Hematopoietic multipotent progenitor cell treated with erythropoietin and hydrocortisone succinate and interleukin-3 and kit ligand, for 6 days (in vitro differentiated cells): ENCODE measurements around the gene SLC26A3.

Experiments
- DNase-seq: peaks from one replicate; pipeline ENCODE4 v3.0.0-alpha.2; 2015

Gene SLC26A3

DNA sequence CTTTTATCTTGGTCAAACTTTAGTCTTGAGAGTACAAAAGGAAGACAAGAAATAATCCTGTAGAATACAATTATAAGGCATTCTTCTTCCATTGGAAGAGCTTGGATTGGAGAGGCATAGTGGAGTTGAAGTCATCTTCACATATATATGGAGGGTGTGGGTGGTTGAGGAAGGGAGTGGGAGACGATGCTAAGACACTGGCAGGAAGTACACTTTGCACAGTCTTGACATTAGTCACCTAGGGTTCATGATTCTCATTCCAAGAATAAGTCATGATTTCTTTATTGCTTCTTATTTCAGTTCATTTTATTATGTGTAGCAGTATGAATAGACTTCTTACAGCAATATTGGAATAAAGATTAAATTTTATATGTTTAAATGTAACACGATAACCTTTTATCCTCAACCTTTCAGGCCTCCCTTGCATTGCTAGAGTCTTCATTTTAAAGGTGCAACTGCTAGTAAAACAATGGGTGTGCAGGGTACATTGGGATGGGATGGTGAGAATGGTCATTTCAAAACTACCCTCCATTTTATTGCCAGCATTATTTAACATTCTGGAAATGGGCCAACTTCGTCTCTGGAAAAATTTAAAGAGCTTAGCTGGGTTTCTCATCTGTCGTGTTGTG is 12.3 kb upstream of the SLC26A3 start:
- DNase-seq: no peak

DNA sequence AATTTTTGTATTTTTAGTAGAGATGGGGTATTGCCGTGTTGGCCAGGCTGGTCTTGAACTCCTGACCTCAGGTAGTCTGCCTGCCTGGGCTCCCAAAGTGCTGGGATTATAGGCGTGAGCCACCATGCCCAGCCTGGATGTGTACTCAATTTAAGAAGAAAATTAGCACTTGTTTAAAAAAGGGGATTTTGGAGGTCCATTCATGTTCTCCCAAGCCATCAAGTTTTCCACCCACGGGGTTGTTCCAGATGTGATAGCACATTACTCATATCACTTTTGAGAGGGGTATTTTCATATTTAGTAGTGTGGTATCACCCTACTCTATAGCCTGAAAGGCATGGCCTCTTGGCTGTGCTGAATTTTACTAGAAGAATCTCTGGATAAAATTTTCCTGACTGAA is 10.5 kb upstream of the SLC26A3 start:
- no peak for DNase-seq

DNA sequence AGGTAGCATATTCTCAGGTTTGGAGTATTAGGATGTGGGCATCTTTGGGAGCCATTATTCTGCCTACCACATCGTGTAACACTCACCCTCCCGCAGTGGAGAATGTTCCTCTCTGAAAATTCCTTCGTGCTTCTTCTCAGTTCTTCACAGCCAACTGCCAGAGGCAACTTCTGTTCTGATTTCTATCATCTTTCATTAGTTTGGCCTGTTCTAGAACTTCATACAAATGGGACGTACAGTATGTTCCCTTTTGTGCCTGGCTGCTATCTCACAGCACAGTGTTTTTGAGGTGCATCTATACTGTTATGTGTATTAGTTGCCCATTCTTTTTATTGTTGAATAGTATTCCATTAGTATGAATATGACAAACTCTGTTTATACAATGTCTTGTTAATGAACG is 8.9 kb upstream of the SLC26A3 start:
- no peak for DNase-seq

DNA sequence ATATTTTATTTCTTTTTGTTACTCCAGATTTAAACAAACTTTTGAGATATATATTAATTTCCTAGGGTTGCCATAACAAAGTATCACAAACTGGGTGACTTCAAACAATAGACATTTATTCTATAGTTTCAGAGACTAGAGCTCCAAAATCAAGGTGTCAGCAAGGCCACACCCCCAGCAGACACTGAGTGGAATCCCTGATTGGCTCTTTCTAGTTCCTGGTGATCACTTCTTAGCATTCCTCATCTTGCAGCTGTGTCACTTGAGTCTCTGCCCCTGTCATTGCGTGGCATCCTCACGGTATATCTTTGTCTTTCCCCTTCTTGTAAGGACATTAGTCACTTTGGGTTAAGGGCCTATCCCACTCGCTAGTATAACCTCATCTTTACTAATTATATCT is 7.6 kb upstream of the SLC26A3 start:
- no peak for DNase-seq

DNA sequence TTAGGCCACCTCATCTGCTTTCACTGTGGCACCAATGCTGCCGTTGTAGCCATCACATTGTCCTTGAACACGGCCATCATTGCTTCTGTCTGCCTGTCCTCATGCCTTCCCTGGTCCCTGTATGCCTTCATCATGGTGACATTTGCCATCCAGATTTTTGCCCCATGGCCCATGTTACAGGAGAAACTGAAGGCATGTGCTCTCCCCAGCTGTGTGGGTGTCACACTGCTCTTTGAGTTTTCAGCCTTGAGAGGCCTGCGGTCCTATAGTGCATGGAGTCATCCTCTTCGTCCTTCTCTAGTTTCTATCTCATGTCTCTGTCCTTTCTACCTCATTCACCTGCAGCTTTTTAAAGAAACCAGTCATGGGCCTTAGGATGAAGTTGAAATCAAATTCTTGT is 6.2 kb upstream of the SLC26A3 start:
- DNase-seq: no peak

DNA sequence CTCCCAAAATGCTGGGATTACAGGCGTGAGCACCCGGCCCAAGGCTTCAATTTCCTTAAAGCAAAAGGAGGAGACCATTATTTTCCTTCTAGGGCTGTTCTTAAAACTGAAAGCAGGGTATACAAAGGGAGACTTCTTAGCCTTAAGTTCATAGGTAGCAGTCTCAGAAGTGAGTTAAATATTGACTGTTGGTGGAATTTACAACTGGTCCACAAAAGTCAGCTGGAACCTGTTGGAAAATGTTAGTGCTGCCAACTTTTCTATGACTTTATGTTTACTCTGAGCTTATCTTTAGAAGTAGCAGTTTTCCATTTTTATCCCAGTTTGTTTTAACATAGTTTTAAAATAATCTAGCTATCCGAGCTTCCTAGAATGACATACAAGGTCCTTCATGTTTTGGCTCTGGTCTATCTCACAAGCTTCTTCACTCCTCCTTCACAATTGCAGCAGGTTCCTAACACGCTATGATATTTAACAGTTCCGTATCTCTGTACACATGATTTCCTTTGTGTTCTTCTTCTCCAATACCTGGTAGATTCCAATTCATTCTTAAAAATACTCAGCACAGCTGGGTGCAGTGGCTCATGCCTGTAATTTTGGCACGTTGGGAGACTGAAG is 3.3 kb downstream of the SLC26A3 start:
- DNase-seq: no peak

DNA sequence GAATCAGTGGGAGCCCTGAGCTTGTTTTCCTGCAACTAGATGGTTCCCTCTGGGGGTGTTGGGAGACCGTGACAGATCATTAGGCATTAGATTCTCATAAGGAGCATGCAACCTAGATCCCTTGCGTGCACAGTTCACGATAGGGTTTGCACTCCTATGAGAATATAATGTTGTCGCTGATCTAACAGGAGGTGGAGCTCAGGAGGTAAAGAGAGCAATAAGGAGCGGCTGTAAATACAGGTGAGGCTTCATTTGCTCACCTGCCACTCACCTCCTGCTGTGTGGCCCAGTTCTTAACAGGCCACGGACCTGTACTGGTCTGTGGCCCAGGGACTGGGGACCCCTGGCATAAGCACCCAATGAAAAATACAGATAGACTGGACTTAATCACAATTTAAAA is 10.7 kb downstream of the SLC26A3 start:
- no peak for DNase-seq

DNA sequence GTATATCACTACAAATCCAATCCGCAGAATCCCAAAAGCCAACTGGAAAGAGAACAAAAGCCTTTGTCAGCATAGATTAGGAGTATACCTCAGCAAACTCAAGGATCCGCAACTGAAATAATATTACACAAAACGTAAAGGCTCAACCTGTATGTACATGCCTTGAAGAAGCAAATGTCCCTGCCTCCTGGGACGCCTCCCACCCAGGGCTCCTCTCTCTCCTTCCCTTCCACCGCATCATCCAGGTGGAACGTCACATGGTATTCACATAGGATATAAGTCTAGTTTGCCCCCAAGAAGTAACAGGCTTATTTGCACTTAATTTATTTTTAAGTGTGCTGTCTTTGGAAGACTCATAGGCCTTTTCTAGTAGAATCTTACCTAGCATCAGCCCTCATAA is 13.4 kb downstream of the SLC26A3 start:
- DNase-seq: no peak

DNA sequence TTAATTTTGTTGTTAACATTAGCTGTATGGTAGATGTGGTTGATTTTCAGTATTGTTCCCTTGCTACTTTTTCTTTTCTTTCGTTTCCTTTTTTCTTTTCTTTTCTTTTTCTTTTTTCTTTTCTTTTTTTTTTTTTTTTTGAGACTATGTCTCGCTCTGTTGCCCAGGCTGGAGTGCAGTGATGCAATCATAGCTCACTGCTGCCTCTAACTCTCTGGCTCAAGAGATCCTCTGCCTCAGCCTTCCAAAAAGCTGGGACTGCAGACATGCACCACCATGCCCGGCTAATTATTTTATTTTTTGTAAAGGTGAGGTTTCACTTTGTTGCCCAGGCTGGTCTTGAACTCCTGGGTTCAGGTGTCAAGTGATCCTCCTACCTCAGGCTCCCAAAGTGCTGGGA is 14.4 kb downstream of the SLC26A3 start:
- no peak for DNase-seq

DNA sequence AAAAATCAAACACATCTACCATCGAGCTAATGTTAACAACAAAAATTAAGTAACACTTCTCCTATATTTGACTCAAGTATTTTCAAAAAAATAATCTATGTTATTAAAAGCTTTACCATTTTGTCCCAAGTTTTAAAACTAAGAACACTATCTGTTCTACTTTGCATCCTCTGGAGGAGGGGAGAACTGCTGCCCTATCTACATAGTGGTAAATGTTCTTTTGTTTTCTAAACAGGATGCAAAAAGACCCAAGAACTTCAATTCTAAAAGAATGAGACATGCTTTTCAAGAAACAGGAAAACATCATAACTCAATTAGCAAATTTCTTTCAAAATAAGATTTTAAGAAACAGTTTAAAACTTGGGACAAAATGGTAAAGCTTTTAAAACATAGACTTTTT is 14.8 kb downstream of the SLC26A3 start:
- no peak for DNase-seq

DNA sequence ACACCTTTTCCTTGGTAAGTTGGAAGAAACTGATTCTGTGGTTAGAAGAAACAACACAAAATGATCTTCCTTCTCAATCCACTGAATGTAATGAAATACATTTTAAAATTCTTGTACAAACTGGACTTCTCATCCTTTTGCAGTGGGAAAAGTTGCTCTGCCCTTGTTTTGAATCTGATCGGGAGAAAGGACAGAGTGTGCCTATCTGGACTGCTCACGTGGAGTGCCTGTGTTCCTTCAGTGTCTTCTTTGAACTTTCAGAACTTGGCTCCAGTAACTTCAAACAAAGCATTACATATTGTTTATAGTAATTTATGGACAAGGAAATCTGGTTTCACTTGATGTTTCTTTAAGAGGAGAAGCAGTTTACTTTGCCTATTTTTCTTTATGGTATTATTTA is 17.1 kb downstream of the SLC26A3 start:
- no peak for DNase-seq

DNA sequence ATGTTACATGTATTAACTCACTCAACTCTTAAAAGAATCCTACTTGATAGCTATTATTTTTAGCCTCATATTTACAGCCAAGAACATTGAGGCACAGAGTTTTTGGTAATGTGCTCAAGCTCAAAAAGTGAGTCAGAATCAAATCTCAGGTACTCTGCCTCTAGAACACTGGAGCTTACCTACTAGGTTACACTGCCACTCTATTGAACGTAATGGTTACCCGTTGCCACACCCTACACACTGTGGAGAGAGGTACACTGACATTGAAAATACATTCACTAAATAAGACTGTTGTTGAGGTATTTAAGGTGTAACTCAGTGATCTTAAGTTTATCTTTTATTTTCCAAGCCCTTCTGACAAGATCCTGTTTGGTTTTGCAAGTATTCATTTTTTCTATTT is 17.9 kb downstream of the SLC26A3 start:
- DNase-seq: no peak

DNA sequence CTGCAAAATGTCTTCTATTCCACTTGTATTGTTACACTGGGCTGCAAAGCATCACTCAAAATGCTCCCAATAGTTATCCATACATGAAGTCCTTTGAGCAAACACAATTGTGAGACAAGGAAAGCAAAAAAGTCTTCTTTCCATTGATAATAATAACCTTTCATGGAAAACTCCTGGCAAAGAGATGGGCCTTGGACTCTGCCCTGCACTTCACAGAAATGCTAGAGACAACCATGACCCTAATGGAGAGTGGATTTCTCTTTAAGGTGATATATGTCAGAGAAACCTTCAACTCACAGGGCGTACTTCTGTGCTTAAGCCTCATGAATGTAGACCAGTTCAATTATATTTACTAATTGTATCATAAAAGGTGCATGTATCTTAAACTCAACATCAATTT is 19.4 kb downstream of the SLC26A3 start:
- no peak for DNase-seq

DNA sequence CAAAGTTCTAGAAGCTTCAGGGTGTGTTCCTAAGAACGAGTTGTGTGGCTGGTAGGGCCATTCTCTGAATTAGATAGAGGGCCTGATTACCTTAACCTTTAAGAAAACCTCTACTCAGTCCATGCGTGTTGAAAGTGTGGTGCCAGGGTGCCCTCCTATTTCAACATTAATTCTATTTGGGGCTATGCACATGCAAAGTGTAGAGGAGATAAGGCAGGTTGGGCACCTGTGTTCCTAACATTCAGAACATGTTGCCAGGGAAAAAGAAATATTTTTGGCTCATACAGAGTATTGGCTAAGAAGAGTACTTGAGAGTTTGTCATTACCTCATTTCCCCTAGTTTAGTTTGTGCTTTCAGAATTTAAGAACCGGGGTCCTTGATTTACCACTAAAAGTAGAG is 20.6 kb downstream of the SLC26A3 start:
- DNase-seq: no peak

DNA sequence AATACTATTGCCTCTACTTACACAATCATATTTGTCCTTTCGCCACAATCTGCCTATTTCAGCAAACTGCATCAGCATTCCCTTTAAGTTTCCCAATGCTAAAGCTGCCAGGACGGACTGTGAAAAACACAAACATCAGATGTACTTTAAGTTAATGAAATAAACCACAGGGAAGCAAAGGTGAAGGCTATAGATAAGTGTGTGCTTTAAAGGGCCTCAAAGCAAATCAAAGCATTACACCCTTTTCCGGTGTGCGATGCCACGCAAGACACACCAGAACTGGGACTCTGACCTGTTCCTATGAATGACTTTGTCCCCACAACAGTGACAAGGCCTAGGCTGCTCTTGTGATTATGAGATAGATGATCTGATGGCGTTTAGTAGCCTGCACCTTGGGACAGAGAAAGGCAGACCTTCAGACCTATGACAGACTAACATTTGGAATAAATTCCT is 23.4 kb downstream of the SLC26A3 start:
- peak; percentile 49 for DNase-seq

DNA sequence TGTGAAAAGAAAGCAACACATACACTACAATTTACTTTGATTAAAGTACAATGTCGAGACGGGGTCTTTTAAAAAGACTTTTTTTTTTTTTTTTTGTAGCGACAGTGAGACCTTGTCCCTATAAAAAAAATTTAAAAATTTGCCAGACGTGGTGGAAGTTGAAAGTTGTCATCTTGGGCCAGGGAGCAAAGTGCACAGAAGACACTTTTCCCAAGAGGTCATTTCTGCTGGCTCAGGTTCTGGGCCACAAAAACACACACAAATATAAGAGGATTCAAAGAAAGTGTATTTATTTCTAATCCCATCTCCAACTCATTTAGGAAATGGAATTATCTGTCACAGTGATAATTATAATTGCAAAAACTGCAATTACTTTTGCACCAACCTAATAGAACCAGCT is 24.7 kb downstream of the SLC26A3 start:
- DNase-seq: no peak

DNA sequence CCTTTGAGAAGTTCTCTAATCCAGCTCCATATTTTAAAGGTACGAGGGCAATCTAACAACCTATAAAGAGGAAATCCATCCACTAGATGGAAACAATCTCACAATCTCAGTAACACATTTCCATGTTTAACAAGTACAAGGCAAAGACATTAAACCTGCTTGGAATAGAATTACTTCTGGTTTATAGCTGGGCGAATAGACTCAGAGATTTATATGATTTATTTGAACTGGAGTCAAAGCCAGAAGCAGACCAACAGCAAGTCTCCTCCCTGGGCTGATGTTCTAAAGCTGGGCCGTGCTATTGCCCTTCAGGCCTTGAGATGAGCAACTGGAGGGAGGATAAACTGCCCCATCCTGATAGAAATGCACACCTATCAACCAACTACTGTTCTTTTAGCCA is 25.3 kb downstream of the SLC26A3 start:
- DNase-seq: no peak

DNA sequence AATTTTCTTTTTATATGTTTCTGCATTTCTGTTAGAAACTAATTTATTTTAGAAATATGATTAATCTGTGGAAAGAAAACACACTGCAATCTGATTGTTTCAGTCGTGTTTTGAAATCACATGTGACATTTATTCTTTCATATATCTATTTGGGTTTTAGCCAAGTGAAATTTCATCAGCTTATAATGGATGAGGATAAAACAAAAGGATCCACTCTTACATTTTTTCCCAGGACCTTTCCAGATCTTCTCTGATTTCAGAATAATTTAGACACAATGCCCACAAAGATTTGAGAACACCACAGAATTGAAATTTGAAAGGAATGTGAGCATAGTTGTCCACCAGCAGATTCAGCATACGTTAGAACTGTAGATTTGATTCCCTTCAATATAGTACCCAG is 30.0 kb downstream of the SLC26A3 start:
- DNase-seq: no peak

DNA sequence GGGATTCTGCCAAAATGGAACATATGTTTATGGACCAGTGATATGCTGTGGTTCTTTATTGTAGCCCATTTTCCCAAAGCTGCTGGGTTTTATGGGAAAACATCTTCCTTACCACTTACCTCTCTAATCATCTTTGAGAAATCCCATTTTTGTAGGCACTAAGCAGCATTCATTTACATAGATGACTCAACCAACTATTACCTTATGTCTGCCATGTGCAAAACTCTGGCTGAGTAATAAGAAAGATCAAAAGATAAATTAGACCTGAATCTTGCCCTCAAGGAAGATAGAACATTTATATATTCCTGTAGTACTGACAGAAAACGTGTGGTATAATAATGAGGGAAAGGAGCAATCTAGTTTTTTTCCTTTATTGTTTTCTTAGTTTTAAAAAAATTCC is 34.8 kb downstream of the SLC26A3 start:
- no peak for DNase-seq

DNA sequence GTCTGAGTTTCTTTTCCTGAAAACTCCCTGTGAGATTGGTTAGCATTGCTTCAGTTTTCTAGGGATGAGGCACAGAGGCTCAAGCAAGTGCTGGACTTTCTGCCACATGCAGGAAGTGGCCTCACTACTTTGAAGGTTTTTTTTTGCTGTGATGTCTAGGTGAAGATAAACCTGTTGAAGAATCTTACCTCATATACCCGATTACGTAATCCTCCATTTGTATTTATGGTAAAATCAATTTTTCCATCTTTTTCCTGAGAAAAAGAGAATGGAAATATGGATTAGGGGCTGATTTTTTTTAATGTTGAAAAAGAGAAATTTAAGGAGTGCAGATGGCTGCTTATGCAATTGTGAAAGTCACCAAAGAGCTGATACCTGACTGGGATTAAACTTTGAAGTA is 35.6 kb downstream of the SLC26A3 start:
- no peak for DNase-seq

DNA sequence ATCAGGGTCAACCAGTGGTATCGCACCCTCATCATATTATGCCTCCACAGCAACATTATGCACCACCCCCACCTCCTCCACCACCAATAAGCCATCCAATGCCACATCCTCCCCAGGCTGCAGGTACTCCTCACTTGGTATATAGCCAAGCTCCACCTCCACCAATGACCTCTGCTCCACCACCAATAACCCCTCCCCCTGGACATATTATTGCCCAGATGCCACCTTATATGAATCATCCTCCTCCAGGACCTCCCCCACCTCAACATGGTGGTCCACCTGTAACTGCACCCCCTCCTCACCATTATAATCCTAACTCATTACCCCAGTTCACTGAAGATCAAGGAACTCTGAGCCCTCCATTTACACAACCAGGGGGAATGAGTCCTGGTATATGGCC is 44.4 kb downstream of the SLC26A3 start:
- DNase-seq: no peak

DNA sequence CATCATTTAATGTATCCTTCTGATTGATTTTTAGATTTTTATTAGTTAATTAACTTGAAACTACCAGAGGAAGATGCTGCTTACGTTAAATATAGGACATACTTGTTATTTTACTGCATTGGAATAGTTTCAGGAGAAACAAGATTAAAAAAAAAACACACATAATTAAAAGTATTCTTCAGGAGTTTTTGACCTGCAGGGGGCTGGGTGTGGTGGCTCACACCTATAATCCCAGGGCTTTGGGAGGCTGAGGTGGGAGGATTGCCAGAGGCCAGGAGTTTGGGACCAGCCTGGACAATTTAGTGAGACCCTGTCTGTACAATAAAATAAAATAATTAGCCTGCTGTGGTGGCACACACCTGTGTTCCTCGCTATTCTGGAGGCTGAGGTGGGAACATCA is 48.4 kb downstream of the SLC26A3 start:
- no peak for DNase-seq

DNA sequence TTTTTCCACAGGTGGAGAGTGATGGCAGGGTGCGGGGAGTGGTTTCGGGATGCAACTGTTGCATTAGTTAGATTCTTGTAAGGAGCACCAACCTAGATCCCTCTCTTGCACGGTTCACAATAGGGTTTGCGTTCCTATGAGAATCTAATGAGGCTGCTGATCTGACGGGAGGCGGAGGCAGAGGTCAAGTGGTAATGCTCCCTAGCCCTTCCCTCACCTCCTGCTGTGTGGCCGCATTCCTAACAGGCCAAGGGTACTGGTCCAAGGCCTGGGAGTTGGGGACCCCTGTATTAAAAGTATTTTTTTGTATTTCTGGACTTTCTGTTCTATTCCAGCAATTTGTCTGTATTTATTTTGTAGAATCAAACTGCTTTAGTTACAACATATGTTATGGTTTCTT is 51.9 kb downstream of the SLC26A3 start:
- DNase-seq: no peak

DNA sequence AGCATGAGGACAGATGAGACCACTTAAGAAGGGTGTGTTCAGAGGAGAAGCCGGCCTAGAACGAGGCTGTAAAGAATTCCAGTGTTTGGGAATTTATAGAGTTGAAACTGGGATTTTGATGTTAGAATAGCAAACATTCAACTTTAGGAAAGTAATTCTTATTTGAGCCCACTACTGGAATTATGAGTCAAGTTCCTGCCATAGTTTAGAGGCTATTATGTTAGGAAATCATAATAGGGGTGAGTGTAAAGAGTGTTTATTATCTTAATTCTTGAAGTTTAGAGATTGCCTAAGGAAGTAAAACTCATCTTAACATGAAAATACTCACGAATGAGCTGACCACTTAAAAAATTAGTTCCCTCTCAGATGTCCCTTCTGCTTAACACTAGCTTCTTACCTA is 57.0 kb downstream of the SLC26A3 start:
- no peak for DNase-seq

DNA sequence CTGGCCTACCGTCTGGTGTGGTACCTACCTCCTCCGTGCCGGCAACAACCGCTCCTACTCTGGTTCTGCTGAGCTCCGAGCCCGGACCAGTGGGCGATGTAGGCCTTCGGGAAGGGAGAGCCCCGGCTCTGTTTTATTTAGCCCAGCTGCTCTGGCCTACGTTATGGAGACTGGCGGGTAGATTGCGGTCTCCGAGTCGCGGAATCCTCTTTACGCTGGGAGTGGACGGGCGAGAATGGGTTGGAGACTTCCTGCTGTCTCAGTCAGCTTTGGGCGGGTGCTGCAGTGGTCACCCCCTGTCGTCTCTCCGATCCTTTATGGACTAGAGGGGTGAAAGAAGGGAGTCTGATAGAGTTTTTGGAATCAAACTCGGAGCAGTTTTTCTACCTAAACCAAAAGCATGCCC is 58.7 kb downstream of the SLC26A3 start:
- DNase-seq: no peak
